Suprapubic skin (tissue), 4 donors: ENCODE data around the gene DMXL1. TPM values are rescaled to one million over a fixed set of nuclear protein-coding genes. Genes with fewer than 3 reads are reported as not detected.

ENCODE experiments used
- DNase-seq, 2 donors: peaks; one replicate each; pipeline ENCODE4 v3.0.0-alpha.2; 2019; ENCODE audit warnings: low spot score in 2 of 2
- H3K27ac ChIP-seq: fragments of 200-600 bp; sonication (generic); one replicate; pipeline ENCODE4 v1.5.1; 2019
- H3K27me3 ChIP-seq: fragments of 200-600 bp; sonication (generic); one replicate; pipeline ENCODE4 v1.5.1; 2019
- H3K36me3 ChIP-seq: fragments of 200-600 bp; sonication (generic); one replicate; pipeline ENCODE4 v1.5.1; 2019
- H3K4me1 ChIP-seq: fragments of 200-600 bp; sonication (generic); one replicate; pipeline ENCODE4 v1.5.1; 2019
- H3K4me3 ChIP-seq: fragments of 200-600 bp; sonication (generic); one replicate; pipeline ENCODE4 v1.5.1; 2019; ENCODE audit warnings: mild to moderate bottlenecking
- H3K9me3 ChIP-seq: fragments of 200-600 bp; sonication (generic); one replicate; pipeline ENCODE4 v1.5.1; 2019
- EP300 ChIP-seq: sonication (generic); formaldehyde crosslinking; IDR thresholded peaks from one replicate; pipeline ENCODE4 v1.6.1; 2017; ENCODE audit warnings: antibody characterized with exemption
- POLR2A ChIP-seq, 2 donors: fragments of 450-650 bp; IDR thresholded peaks; one replicate each; pipeline ENCODE4 v1.6.1; 2017; ENCODE audit warnings: antibody characterized with exemption in 2 of 2, mild to moderate bottlenecking in 2 of 2, moderate library complexity in 2 of 2
- POLR2AphosphoS5 ChIP-seq, 3 donors: sonication (generic); formaldehyde crosslinking; IDR thresholded peaks; one replicate each; pipeline ENCODE4 v1.6.1; 2017; ENCODE audit warnings: antibody characterized with exemption in 3 of 3
- WGBS: methylation state at CpG from one replicate; pipeline ENCODE4 v1.1.5; 2018; 5-methylcytosine and 5-hydroxymethylcytosine counted together
- total RNA-seq, 4 donors: library from RNA; depleted of rRNA; stranded (reverse); fragments of >200 nt; gene quantifications; one replicate each; pipeline ENCODE4 v1.1.0, GENCODE V29; 2016
- TF ChIP-seq, protein P1 (sequence below), 2 donors: fragments of 200-600 bp in 1 of 2; fragments of 450-650 bp in 1 of 2; sonication (generic) in 1 of 2; IDR thresholded peaks; one replicate each; pipeline ENCODE4 v1.5.1; 2016 to 2019; ENCODE audit warnings: antibody characterized with exemption in 2 of 2, mild to moderate bottlenecking in 1 of 2, moderate library complexity in 1 of 2

Gene DMXL1
- total RNA-seq, 4 donors from 2014 or later = 38.8 to 79.1 (median 47.9) TPM

DNA sequence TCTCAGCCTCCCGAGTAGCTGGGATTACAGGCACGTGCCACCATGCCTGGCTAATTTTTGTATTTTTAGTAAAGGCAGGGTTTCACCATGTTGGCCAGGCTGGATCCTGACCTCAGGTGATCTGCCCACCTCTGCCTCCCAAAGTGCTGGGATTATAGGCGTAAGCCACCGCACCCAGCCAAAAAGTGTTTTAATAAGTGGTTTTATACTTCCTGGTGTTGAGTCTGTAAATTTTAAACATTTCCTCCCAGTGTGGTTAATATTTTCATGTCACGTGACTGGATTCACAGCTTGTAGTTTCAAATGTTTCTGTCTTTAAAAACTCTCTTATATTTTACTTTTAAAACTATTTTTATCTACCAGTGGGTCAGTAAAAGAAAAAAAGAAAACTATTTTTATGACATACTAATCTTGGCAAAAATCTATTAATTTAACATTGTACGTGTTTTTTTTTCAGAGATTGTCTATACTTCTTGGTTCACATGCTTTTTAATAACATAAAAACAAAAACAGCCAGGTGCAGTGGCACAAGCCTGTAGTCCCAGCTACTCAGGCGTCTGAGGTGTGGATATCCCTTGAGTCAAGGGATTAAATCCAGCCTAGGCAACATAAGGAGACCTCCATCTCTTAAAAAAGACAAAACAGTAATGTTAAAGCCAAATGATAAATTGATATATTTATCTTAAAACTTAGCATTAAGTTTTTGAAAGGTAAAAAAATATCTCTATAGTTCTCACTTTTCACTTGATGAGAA lies 117.1 kb downstream of the DMXL1 start:
- no peak overlapping the region for H3K27ac ChIP-seq
- TF ChIP-seq, protein P1, sequence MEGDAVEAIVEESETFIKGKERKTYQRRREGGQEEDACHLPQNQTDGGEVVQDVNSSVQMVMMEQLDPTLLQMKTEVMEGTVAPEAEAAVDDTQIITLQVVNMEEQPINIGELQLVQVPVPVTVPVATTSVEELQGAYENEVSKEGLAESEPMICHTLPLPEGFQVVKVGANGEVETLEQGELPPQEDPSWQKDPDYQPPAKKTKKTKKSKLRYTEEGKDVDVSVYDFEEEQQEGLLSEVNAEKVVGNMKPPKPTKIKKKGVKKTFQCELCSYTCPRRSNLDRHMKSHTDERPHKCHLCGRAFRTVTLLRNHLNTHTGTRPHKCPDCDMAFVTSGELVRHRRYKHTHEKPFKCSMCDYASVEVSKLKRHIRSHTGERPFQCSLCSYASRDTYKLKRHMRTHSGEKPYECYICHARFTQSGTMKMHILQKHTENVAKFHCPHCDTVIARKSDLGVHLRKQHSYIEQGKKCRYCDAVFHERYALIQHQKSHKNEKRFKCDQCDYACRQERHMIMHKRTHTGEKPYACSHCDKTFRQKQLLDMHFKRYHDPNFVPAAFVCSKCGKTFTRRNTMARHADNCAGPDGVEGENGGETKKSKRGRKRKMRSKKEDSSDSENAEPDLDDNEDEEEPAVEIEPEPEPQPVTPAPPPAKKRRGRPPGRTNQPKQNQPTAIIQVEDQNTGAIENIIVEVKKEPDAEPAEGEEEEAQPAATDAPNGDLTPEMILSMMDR (IDR thresholded peaks at IDR 0.05) = no peak
- TF ChIP-seq POLR2AphosphoS5 (IDR thresholded peaks at IDR 0.05) (no peak), EP300 (no peak), POLR2A (IDR thresholded peaks at IDR 0.05) (no peak)
- H3K9me3 ChIP-seq = no peaks in the 10 kb centered on the region
- H3K27me3 ChIP-seq = no peaks in the 10 kb centered on the region
- DNase-seq = no peak
- no peaks in the 10 kb centered on the region for H3K4me1 ChIP-seq
- 85% methylated on average over 7 of the region's 7 CpGs for WGBS
- peaks cover 26% of the 10 kb centered on the region for H3K36me3 ChIP-seq
- no peak overlapping the region for H3K4me3 ChIP-seq

DNA sequence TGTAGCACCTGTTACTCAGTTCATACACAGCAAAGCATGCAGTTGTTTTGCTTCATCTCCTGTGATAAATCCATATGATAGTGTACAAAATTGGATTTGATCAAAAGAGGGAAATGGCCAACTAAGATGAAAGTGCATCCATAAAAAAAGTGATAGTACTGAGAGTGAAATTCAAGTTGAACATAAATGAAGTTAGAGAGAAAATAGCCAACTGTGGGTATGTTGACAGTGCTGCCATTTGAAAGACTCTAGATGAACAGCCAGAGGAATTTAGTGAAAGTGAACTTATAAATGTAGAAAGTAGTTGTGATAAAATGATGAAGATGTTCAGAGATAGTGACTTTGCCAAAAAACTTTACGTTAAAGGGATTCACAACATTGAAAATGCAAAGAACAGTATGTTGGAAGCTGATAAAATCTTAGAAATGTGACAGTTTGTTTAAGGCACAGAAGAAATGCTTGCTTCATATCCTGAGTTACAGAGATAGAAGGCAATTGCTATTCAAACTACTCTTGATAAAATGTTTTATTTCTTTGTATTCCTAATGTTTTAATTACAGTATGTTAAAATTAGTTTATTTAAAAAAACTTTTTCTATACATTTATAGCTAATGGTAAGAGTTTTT lies 119.7 kb downstream of the DMXL1 start:
- H3K27me3 ChIP-seq = no peaks in the 10 kb centered on the region
- no peak for DNase-seq
- TF ChIP-seq POLR2AphosphoS5 (IDR thresholded peaks at IDR 0.05) = no peak
- TF ChIP-seq EP300 = no peak
- TF ChIP-seq, protein P1 (IDR thresholded peaks at IDR 0.05) = no peak
- no peak for TF ChIP-seq POLR2A (IDR thresholded peaks at IDR 0.05)
- no peaks in the 10 kb centered on the region for H3K9me3 ChIP-seq
- H3K4me1 ChIP-seq = no peaks in the 10 kb centered on the region
- 81% methylated on average over 1 of the region's 1 CpG for WGBS
- no peak overlapping the region for H3K4me3 ChIP-seq
- no peak overlapping the region for H3K27ac ChIP-seq
- H3K36me3 ChIP-seq = peaks cover 41% of the 10 kb centered on the region

DNA sequence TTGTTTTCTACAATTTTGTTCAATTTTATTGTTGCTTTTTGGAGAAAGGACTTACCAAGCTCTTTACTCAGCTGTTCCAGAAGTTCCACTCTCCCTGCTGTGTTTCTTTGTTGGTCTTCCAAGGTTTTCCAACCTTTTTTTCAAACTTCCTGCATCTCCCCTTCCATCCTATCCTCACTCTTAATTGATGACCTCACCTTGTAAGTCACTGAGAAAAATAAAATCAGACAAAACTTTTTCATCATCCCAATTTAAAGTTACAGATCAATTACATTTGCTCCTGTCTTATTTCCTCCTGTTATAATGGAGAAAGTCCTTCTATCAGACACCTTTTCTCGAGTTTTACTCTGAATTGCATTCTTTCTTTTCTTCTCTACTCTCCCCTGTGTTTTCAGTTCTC lies 121.1 kb downstream of the DMXL1 start:
- no peaks in the 10 kb centered on the region for H3K9me3 ChIP-seq
- no peaks in the 10 kb centered on the region for H3K4me1 ChIP-seq
- no peak overlapping the region for H3K4me3 ChIP-seq
- peaks cover 50% of the 10 kb centered on the region for H3K36me3 ChIP-seq
- no peak for DNase-seq
- 100% methylated on average over 1 of the region's 1 CpG for WGBS
- no peak overlapping the region for H3K27ac ChIP-seq
- TF ChIP-seq, protein P1 (IDR thresholded peaks at IDR 0.05) = no peak
- no peak for TF ChIP-seq POLR2AphosphoS5 (IDR thresholded peaks at IDR 0.05)
- TF ChIP-seq EP300 = no peak
- no peak for TF ChIP-seq POLR2A (IDR thresholded peaks at IDR 0.05)
- H3K27me3 ChIP-seq = no peaks in the 10 kb centered on the region

DNA sequence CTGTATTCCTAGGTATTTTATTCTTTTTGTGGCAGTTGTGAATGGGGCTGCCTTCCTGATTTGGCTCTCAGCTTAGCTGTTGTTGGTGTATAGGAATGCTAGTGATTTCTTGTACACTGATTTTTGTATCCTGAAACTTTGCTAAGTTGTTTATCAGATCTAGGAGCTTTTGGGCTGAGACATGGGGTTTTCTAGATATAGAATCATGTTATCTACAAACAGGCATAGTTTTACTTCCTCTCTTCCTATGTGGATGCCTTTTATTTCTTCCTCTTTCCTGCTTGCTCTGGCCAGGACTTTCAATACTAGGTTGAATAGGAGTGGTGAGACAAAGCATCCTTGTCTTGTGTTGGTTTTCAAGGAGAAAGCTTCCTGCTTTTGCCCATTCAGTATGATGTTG lies 129.9 kb downstream of the DMXL1 start:
- Histone ChIP-seq H3K9me3 (peaks cover 5% of the 10 kb centered on the region), H3K4me1 (no peaks in the 10 kb centered on the region), H3K27me3 (no peaks in the 10 kb centered on the region), H3K4me3 (no peak overlapping the region), H3K36me3 (peaks cover 61% of the 10 kb centered on the region), H3K27ac (no peak overlapping the region)
- no peak for DNase-seq
- TF ChIP-seq POLR2AphosphoS5 (IDR thresholded peaks at IDR 0.05) (no peak), EP300 (no peak), POLR2A (IDR thresholded peaks at IDR 0.05) (no peak)
- TF ChIP-seq, protein P1 (IDR thresholded peaks at IDR 0.05) = no peak

DNA sequence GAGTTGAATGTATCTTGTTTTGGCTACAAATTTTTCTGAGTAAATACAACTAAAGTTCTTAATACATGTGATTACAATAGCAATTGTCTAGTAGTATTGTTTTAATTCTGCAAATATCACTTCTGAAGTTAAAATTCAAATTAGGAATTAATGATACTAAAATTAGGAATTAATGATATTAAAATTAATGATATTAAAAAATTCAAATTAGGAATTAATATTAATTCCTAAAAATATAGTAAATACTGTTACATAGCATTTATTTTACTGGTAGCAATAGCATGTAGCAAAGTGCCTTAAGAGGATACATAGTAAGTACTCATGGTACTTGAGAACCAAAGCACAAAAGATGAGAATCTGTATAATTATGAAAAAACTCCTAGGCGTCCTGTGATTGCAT lies 136.2 kb downstream of the DMXL1 start:
- WGBS = 84% methylated on average over 1 of the region's 1 CpG
- TF ChIP-seq, protein P1 (IDR thresholded peaks at IDR 0.05) = no peak
- TF ChIP-seq EP300 (no peak), POLR2A (IDR thresholded peaks at IDR 0.05) (no peak), POLR2AphosphoS5 (IDR thresholded peaks at IDR 0.05) (no peak)
- H3K4me3 ChIP-seq = no peak overlapping the region
- no peaks in the 10 kb centered on the region for H3K9me3 ChIP-seq
- peaks cover 27% of the 10 kb centered on the region for H3K36me3 ChIP-seq
- DNase-seq = no peak
- H3K4me1 ChIP-seq = no peaks in the 10 kb centered on the region
- H3K27me3 ChIP-seq = no peaks in the 10 kb centered on the region
- no peak overlapping the region for H3K27ac ChIP-seq
